HG03066 (cell line): ENCODE results near the gene VSTM2B.

Source experiments
- ATAC-seq: cut with Tn5 transposase; IDR thresholded peaks from one replicate; pipeline ENCODE4 v1.9.1; 2021; ENCODE audit warnings: low read depth; ENCODE audit not compliant: unreplicated experiment

The VSTM2B gene

DNA sequence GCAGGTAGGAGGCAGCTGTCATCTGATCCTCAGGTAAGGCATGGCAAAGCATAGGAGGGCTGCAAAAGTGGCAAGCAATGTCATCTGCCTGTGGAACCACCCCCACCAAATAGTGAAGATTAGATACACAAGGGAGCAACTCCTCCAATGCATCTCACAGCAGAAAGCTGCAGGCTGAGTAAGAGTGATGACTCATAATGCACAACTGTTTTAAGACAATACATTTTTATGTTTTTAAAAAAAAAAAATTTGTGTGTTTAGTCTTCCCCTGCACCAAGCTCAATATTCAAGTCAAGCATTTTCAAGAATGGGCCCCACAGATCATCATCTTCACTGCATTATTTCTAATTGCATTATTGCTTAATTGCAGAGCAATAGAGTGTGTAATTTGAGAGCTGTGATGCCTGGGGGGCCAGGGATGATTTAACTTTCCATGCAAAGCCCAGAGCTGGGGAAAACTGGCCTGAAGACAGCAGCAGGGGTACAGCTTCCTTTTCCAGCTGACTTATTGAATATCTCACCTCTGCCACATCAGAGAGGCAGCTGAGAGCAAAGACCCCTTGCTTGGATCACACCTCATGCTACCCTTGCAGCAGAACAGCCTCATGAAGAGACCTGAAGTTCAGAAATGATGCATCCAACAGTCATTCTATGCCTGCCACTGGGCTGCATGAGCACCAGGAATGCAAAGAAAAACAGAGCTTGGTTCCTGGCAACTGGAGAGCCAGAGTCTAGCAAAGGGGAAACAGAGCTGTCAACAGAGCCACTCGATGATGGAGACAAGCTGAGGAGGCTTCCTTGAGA lies 57.6 kb downstream of the VSTM2B start:
- no peak for ATAC-seq

DNA sequence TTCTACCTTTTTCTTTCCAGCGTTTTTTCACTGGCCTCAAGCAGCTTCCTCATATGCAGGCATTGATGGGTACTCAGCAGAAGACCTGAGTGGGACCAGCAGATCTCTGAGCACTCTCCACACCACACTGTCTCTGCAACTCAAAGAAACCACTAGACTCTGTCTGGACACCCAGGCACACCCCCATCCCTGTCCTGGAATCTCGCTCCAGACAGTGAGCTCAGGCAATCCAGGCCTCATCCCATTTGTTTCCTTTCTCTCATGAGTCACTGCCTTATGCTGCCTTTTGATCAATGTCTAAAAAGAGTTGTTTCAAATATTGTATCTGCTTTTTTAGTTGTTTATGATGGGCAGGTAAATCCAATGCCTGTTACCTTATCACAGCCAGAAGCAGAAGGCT lies 60.6 kb downstream of the VSTM2B start:
- no peak for ATAC-seq

DNA sequence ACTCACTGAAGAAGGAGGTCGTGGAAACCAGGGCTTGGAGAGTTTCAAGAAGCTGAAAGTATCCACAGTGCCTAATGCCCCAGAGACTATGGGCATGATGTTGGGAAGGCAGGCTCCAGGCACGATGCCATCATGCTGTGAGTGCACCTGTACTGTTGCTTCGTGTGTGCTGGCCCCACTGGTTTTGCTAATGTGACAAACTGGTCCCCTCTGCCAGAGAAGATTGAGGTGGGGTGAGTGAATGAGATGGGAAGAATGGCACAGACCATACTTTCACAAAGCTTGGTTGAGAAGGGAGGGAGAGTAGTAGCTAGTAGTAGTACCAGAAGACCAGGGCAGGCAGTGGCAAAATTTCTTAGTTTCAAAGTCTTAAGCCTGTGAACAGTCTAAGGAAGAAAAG lies 61.3 kb downstream of the VSTM2B start:
- ATAC-seq: no peak

DNA sequence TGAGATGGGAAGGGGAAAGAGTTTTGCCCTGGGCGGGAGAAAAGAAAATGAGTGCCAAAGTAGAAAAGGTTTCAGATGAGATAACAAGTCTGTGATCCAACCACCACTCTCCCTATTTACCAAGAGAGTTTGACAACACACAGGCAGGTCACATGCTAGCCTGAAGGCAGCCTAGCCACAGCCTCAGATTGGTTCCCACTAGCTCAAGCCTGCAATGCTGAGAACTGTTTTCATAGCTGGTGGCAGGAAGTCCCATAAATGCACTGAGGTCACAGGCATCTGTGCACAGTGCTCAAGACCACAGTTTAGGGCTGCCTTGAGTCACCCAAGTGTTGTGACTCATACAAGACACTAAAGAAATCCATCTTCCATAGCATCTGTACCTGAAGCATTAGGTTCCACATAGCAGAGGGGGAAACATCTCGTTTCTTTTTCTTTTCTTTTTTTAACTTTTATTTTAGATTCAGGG lies 61.8 kb downstream of the VSTM2B start:
- ATAC-seq: peak; percentile 80

DNA sequence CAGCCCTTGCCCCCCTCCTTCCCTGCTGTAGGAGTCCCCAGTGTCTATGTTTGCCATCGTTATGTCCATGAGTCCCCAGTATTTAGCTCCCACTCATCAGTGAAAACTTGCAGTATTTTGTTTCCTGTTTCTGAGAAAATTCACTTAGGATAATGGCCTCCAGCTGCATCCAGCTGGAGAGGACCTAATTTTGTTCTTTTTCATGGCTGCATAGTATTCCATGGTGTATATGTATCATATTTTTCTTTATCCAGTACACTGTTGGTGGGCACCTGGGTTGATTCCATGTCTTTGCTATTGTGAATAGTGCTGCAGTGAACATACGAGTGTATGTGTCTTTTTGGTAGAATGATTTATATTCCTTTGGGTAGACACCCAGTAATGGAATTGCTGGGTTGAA lies 62.3 kb downstream of the VSTM2B start:
- no peak for ATAC-seq

DNA sequence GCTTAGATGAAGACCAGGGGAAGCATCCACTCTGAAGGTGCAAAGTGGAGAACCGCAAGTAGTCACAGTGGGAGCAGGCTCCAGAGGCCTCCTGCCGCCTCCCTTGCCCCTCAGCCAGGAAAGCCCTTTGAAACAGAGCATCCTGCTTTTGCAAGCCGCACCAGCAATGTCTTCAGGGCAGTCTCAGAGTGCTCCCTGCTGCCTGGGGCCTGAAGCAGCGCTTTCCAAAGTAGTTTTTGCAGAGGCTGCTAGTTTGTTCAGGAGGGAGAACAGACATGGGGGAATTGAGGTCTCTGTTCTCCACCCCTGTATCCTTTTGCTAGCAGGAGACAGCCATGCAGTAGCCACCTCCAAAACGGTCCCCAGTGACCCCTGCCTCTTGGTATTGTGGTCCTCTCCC lies 64.5 kb downstream of the VSTM2B start:
- no peak for ATAC-seq

DNA sequence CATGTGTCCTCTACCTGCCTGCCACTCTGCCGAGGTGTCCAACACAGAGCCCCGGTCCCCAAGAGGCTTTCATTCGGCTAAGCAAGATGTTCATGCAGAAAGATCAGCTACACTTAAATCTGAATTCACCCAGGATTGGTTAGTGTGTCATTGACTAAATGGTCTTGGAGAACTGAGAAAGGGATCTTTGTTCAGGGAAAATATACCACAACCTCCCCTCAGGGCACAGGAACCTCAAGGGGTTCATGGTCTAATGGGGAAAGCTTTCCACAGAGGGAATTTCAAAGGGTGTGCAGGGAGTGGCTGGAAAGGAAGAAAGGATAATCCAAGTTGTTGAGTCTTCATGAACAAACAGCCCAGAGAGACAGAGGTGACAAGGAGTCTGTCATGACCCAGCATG lies 65.9 kb downstream of the VSTM2B start:
- no peak for ATAC-seq

DNA sequence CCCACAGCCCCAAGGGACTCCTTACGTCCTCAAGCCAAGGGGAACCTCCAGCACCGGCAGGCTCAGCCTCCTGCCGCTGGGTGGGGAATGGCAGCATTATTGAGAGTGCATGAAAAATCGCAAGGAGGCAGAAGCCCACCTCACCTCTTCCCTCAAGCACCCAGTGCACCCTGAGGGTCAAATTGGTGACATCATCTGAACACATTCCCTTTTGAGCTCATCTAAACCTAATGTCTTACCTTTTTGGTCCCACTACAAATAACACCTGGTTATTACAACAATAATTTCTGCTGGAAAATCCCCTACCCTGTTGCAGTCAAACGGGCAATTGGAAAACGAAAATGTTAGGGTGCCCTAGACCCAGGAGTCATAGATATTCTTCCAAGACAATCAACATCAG lies 68.1 kb downstream of the VSTM2B start:
- no peak for ATAC-seq

DNA sequence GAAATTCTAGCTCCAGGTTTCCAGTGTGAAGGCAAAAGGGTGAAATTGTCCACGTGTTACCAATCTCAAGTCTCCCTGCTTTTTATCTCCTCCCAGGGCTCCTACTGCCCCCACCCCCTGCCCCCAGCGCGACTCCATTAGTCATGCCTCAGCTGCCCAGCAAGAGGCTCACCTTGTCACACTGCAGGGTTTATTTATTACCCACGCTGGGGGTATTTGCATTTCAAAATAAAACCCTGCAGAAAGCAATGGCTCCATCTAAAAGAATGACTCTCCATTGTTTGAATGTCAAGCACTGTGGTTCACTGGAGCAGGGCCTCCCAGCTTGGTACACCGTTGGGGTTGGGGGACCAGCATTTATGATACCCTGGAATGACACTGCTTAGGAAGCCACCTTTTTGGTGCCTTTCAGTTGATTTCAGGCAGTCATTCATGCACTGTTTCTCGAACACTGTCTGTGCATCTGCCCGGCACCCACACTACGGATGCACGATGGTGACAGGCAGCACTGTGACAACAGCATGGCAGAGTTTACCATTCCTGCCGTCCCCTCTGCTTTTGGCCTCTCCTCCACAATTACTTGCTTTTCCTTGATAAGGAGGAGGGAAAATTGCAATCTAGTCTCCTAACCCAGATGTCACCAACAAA lies 70.4 kb downstream of the VSTM2B start:
- no peak for ATAC-seq

DNA sequence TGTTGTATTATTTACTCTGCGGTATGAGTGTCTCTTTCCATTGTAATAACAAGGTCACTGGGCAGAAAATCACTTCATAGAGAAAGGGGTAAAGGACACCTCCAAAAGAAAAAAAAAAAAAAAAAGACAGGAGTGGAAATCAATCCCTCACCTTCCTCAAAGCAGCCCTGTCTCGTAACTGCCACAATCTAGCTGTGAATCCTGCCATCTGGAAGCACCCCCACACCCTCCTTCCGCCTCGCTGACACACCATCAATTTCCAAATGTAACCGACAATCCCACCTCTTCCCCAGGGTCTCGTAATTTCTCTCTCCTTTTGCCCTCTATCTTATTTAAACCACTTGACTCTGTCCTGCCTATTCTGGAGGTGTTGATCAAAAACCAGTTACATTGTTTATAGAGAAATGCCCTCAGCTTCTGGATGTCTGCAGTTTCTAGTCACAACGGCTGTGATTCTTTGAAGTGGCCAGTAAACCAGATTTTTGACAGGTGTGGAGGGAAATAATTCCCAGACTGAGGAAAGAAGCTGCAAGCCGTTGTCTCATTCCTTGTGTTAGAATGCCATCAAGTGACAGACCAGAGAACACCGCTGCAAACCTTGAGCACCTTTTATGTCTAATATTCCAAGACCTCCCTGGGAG lies 71.2 kb downstream of the VSTM2B start:
- no peak for ATAC-seq

DNA sequence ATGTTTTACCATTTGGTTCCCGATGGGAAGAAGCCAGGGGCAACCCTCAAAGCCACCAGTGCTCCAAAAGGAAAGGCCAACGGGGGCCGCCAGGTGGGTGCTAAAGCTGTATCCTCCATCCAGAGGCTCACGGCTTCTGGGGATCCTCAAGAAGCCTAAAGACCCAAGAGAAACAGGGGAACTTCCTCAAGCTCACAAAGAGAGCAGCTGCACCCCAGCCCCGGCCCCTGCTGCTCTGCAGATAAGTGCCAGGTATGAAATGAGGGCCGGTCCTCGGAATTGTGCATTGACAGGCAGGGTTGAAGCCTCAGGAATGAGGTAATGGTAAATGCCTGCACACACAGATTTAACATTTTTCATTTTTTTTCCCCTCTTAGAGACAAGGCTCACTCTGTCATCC lies 72.2 kb downstream of the VSTM2B start:
- no peak for ATAC-seq

DNA sequence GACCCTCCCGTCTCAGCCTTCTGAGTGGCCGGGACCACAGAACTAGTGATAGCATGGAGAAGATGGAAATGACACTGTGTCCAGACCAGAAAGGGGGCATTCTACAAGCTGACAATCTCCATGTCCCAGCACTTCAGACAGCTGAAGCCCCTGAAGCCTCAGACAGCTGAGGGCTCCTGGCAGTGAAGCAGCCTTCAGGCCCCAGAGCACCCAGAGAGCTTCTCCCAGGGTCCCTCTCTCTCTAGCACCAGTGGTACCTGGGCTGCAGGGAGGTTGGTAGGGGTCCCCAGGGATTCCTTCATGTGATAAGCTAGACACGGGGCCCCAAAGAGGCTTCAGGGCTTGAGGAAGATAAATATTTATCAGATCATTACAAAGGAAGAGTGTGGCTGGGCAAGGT lies 72.7 kb downstream of the VSTM2B start:
- no peak for ATAC-seq

DNA sequence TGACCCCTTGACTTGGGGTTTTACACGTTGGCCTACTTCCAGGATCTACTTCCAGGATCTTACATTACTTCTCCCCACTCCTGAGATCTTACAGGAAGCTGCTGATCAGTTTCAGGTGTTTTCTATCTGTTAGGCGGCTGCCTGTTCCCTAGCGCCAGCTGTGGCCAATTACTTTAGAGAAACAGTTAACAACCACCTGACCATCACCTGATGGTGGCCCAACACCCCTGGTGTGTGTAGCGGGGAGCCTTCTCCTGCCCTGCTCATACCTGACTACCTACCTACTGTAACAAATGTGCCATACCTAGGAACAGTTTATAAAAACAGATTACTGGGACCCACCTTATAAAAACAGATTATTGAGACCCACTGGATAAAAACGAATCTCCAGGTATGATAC lies 77.5 kb downstream of the VSTM2B start:
- no peak for ATAC-seq

DNA sequence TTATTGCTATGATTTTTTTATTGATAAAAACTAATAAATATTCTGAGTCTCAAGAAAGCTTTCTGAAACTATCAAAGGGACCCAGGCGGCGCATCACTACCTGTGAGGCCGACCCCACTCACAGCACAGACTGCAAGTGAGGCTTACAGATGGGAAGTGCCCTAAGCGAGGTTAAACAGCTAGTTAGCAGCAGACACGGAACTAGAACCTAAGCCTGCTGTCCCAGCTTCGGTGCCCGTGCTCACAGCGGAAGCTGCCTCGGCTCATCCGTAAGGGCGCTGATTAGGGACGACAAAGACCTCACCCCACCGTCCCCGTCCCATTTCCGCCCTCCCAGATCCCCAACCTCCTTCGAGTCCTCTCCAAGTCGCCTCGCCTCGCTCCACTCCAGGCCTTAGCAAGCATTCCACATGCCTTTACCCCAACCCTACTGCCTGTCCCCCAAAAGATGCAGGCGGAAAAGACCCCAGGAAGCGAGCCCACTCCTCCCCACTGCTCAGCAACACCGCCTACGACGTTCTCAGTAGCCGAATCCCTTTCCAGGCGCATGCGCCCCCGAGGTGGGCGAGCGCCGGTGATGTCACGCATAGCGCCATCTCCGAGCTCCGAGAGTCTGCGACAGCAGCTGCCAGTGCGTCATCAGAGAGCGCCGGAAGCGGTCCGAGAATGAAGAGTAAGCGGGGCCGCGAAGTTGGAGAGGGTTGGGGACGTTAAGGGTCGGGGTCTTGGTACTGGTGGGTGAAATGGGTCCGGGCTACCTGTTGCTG lies 80.0 kb downstream of the VSTM2B start, which contains the start of gene POP4:
POP4 (plus strand) TSS at position 631 of the 767 bp plus-strand sequence; CDS start at position 667, 36 bp downstream.
- peak; percentile 66 for ATAC-seq

DNA sequence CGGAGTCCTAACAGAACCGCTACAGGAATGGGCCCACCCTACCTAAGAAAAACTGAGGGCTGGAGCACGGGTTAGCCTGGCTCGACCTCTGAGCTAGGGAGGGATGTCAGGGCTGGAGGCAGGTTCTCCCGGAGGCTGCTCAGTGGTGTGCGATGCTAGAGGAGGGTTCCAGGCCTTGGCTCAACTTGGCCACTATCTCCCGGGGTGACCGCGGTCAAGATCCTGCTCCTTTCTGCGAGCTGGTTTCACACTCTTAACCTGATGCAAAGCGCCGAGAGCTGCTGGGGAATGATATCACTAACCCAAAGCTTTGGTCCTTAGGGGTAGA lies 80.6 kb downstream of the VSTM2B start:
- ATAC-seq: peak; percentile 8

DNA sequence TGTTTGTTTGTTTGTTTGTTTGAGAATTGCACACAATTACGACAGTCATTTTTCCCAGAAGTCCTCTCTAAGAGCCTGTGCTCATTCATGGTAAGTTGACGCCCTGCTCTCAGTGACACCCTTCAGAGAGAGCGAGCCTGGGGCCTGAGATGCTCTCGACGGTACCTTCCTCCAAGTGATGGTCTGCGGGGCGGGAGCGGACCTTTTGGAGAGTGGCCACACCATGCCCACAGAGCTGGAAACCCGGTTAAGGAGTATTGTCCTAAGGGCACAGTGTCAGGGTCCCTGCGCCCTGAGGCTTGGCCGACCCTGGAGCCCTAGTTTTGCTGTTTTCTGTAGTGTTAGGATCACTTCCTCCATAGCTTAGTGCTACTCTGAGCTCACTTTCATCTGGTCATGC lies 83.8 kb downstream of the VSTM2B start:
- ATAC-seq: no peak

DNA sequence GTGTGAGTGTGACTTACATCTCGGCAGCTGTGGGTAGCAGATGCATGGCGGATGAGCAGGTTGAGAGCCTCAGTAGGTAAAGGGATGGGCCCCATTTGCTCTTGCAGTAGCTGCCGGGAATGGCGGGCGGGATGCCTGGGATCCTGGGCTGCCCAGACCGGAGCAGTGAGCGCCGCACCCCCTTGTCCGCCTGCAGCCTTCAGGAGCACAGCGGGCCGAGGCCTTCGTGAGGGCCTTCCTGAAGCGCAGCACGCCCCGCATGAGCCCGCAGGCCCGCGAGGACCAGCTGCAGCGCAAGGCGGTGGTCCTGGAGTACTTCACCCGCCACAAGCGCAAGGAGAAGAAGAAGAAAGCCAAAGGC lies 84.4 kb downstream of the VSTM2B start:
- no peak for ATAC-seq

DNA sequence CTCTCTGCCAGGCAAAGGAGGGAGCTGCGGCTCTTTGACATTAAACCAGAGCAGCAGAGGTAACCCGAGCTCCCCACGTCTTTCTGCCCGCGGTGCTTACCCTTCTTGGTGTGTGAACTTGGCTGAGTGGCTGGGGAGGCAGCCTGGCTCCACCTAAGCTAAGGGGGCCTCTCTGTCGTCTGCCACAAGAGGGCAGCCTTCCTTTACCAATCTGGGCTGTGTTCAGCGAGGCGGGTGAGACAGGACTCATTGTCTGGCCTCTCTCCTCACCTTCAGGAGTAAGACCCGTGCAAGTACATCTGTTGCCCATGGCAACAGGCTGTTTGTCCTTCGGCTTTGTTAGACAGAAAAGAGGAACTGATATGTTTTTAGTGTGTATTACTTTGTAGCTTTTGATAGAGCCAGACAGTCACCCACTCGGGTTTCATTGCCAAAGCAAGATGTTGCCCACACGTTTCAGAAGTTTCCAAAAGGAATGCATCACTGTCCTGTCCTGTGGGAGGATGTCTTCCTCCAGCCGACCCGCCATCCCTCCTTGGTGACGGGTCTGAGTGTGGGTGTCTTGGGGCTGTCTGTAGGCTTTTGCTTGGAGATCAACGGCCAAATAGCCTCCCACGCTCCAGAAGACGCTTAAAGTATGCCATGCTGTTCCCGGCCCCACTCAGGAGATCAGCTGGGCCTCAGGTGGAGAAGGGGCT lies 84.9 kb downstream of the VSTM2B start:
- ATAC-seq: peak; percentile 69

DNA sequence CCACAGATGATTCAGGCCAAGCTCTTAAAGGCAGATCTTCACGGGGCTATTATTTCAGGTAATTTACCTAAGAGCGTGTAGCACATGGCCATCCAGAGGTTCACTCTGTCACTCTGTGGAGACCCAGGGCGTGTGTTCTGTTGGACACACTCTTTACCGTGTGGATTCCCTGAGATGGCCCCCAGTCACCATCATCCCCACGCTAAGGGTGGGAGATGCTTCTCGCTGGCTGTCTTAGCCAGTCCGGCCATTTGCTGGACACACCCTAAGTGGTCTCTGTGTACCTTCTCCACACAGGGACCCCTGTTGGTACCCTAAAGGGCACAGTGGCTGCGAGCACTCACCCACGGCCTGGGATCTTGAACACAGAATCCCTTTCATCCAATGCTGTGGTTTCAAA lies 86.3 kb downstream of the VSTM2B start:
- ATAC-seq: no peak

DNA sequence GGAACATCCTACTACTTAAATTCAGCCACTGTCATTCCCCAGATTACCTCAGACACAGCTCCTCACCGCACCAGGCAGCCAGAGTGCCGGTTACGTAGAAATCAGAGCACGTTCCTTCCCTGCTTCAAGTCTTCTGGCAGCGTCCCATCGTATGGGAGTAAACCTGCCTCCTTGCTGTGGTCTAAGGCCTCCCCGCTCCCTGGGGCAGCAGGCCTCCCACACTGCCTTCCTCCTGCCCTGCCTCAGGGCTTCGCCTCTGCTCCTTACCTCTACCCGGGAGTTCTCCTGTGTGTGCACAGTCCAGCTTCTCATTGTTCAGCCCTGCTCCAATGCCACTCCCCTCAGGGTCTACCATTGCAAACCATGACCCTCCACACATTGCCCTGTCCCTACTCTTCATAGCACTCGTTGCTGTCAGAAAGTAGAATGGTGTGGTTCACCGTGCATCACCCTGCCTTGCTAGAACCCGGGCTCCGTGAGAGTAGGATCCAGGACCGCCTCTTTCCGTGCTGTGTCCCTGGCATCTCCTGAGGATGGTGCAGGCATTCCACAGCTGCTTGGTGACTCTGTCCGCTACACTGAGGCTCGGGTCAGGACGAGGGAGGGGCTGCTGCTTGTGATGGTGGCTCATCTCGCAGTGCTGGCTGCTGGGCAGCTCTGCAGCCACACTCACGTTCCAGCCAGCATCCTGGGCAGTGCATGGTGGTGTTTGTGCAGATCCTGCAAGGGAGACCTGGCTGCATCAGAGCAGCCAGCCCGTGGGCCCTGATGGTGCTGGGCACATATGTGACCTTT lies 87.2 kb downstream of the VSTM2B start:
- ATAC-seq: no peak
